ENCODE results near the gene DDX42. TPM values are rescaled to one million over a fixed set of nuclear protein-coding genes. Genes with fewer than 3 reads are reported as not detected.

DDX42 gene
- total RNA-seq, 1 experiment from 2014 or later: 174 TPM

GRCh38 chr17:63766754-63767153, 7.2 kb upstream of the DDX42 start:
- no TSS peak for BruUV-seq (replicated peaks)
- intact Hi-C loops (cut with micrococcal nuclease): no loop called here
- CTCF ChIA-PET: interaction anchor here (1.2 kb wide), 1 partner anchor 24 kb away, joined by 5 read pairs; no protein-coding TSS in a partner anchor
- H3K27ac ChIP-seq (ENCODE audit: low read depth, low read length): no peak overlapping the region
- ATAC-seq: no peak
- H3K9me3 ChIP-seq (ENCODE audit: control insufficient read depth in 1 of 2, insufficient read depth in 1 of 2, low read depth in 1 of 2, low read length in 2 of 2): no peaks in the 10 kb centered on the region
- H3K36me3 ChIP-seq (ENCODE audit: control insufficient read depth in 1 of 2, insufficient read depth in 2 of 2, low read length in 2 of 2): peaks cover 38 to 53% of the 10 kb centered on the region in 2 experiments
- no peaks in the 10 kb centered on the region for H3K9me2 ChIP-seq (ENCODE audit: insufficient read depth)
- no peak overlapping the region for H3K4me2 ChIP-seq (ENCODE audit: low read length)
- no peak overlapping the region for H3K4me3 ChIP-seq (replicated peaks in 1 of 2; ENCODE audit: low read depth in 1 of 2, low read length in 2 of 2)
- H3K79me2 ChIP-seq (ENCODE audit: insufficient read depth, low read length): peaks cover 98% of the 10 kb centered on the region
- H3K9ac ChIP-seq (ENCODE audit: low read length): no peak overlapping the region
- TF ChIP-seq FOSL1 (IDR thresholded peaks at IDR 0.05; ENCODE audit: low read depth) (no peak), EZH2phosphoT487 (IDR thresholded peaks at IDR 0.05; ENCODE audit: borderline replicate concordance) (no peak), JUND (IDR thresholded peaks at IDR 0.05) (no peak), RAD21 (IDR thresholded peaks at IDR 0.05; ENCODE audit: low read depth) (no peak)
- no peaks in the 10 kb centered on the region for H3K27me3 ChIP-seq (ENCODE audit: insufficient read depth, low read length)
- RAD21 ChIA-PET (ENCODE audit: low non-redundant PET in 1 of 2, low total read pairs in 2 of 2, uncharacterized antibody in 2 of 2, unreplicated experiment in 2 of 2): no interaction called here
- no peak overlapping the region for H2AFZ ChIP-seq (ENCODE audit: low read depth, low read length, poor library complexity, severe bottlenecking)
- no peak for DNase-seq (ENCODE audit: low read depth, low spot score)
- POLR2A ChIA-PET: no interaction called here
- peaks cover 24% of the 10 kb centered on the region; the same call in 1 of the 2 replicates for H4K20me1 ChIP-seq (ENCODE audit: insufficient read depth)
- H3K4me1 ChIP-seq (ENCODE audit: control insufficient read depth in 1 of 2, insufficient read depth in 2 of 2, low read length in 2 of 2): peaks cover 4 to 9% of the 10 kb centered on the region in 2 experiments; a peak in 3 of 4 replicates

GRCh38 chr17:63768433-63768832, 5.5 kb upstream of the DDX42 start:
- DNase-seq (ENCODE audit: low read depth, low spot score) (no peak), ATAC-seq (no peak)
- ChIA-PET POLR2A (no interaction called here), RAD21 (ENCODE audit: low non-redundant PET in 1 of 2, low total read pairs in 2 of 2, uncharacterized antibody in 2 of 2, unreplicated experiment in 2 of 2) (no interaction called here), CTCF (no interaction called here)
- Histone ChIP-seq H3K4me1 (ENCODE audit: control insufficient read depth in 1 of 2, insufficient read depth in 2 of 2, low read length in 2 of 2) (peaks cover 4 to 13% of the 10 kb centered on the region in 2 experiments; a peak in 3 of 4 replicates), H3K27me3 (ENCODE audit: insufficient read depth, low read length) (no peaks in the 10 kb centered on the region), H3K9me2 (ENCODE audit: insufficient read depth) (no peaks in the 10 kb centered on the region), H3K9ac (ENCODE audit: low read length) (no peak overlapping the region), H3K4me3 (replicated peaks in 1 of 2; ENCODE audit: low read depth in 1 of 2, low read length in 2 of 2) (no peak overlapping the region), H3K4me2 (ENCODE audit: low read length) (no peak overlapping the region), H4K20me1 (ENCODE audit: insufficient read depth) (peaks cover 30% of the 10 kb centered on the region; the same call in 1 of the 2 replicates), H3K9me3 (ENCODE audit: control insufficient read depth in 1 of 2, insufficient read depth in 1 of 2, low read depth in 1 of 2, low read length in 2 of 2) (no peaks in the 10 kb centered on the region), H3K27ac (ENCODE audit: low read depth, low read length) (no peak overlapping the region), H3K79me2 (ENCODE audit: insufficient read depth, low read length) (peaks cover 97% of the 10 kb centered on the region), H2AFZ (ENCODE audit: low read depth, low read length, poor library complexity, severe bottlenecking) (no peak overlapping the region), H3K36me3 (ENCODE audit: control insufficient read depth in 1 of 2, insufficient read depth in 2 of 2, low read length in 2 of 2) (peaks cover 21 to 39% of the 10 kb centered on the region in 2 experiments)
- TF ChIP-seq CEBPB (IDR thresholded peaks at IDR 0.05; ENCODE audit: low read depth): no peak
- no peak for TF ChIP-seq SRF (IDR thresholded peaks at IDR 0.05; ENCODE audit: low read depth)
- TF ChIP-seq REST (IDR thresholded peaks at IDR 0.05; ENCODE audit: low read depth): no peak
- TF ChIP-seq TCF7L2 (IDR thresholded peaks at IDR 0.05; ENCODE audit: borderline replicate concordance, extremely low read depth, insufficient read depth, insufficient read length): no peak
- no peak for TF ChIP-seq JUND (IDR thresholded peaks at IDR 0.05)
- no peak for TF ChIP-seq CTCF (IDR thresholded peaks at IDR 0.05 in 2 of 3, conservative IDR thresholded peaks at IDR 0.05 in 1 of 3; ENCODE audit: borderline replicate concordance in 1 of 3, insufficient read depth in 1 of 3, low read depth in 2 of 3, low read length in 2 of 3)
- TF ChIP-seq YY1 (IDR thresholded peaks at IDR 0.05; ENCODE audit: extremely low read depth, insufficient replicate concordance, low read depth, low read length): no peak
- no TSS peak for BruUV-seq (replicated peaks)
- intact Hi-C loops (cut with micrococcal nuclease): no loop called here
